Measurements from ENCODE around the gene MAPKAPK2.

- no peak for TF ChIP-seq CTCF (conservative IDR thresholded peaks at IDR 0.05; ENCODE audit: low read depth, low read length)
- TF ChIP-seq EZH2 (IDR thresholded peaks at IDR 0.05; ENCODE audit: low read length, unreplicated experiment), result no peak
These were observed 1.2 kb downstream of the MAPKAPK2 start for GRCh38 chr1:206685769-206686477.
